HG02973 (cell line): ENCODE results near the gene CD99L2.

Experiments
- ATAC-seq: cut with Tn5 transposase; IDR thresholded peaks from one replicate; pipeline ENCODE4 v1.9.1; 2021; ENCODE audit warnings: moderate library complexity; ENCODE audit not compliant: unreplicated experiment

Gene CD99L2

DNA sequence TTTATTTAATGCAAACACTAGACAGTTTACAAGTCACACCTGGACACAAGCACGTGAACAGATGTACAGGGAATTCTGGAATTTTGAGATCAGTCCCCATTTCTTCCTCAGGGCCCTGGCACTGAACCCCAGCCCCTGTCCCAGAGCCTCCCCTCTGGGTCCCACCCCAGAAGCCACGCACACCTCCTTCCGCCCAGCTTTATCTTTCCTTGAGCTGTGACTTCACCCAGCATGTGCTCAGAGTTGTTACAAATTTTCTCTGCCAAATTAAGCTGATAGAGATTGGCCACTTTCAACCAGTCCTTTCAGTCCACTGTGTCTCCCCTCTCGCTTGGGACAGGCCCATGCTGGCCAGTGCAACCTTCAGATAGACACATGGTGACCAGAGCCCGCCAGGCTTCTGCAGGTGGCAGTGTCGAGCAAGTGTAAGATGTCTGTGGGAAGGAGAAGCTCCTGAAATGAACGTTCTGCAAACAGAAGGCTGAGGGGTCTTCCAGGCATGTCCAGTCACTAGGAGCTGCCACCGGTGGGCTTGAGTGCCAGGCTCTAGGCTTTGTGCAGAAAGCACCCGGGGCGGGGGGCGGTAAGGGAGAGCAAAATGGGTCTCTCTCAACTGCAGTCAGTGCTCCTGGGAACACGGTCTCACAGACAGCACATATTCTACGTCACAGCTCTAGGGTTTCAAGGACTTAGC, 132.0 kb downstream of the CD99L2 start:
- no peak for ATAC-seq

DNA sequence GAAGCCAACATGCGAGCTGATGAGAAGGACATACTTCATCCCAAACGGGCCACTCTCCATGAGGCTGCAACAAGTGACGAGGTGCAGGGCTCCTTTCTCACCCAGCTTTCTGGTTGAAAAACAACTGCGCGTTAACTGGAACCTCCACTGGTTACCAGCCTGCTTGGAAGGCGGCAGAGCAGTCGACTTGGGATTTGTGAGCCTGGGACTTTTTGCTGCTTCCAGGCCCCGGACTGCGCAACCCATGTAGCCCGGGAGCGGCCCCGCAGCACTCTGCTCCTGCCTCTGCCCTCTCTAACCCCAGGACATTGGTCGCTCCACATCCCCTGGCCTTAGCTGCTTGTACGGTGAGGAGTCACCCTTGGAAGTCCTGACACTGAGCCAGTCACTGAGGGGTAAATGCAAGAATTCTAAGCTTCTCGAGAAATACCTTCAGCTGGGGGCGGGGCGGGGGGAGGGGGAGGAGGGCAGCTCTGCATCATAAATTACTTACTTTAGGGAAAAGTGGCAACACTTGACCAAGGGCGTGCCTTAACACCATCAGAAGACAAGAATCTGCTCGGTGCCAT, 132.6 kb downstream of the CD99L2 start:
- no peak for ATAC-seq

DNA sequence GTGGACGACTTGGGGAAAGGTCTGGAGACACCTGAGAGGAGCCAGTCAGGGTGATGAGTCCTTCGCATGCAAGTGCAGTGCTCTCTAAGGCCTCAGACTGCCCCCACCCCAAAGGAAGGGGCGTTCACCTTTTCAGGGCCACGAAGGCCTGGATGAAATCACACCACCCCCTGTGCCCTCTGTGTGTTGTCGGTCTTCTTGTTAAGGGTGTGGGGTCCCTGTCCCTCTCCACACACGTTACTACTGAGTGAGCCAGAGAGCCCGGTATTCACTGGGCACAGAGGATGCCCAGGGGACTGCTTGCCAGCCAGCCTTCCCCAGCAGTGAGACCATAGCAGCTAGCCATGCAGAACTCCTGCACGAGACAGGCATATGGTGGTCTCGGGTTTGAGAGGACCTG, 133.2 kb downstream of the CD99L2 start:
- no peak for ATAC-seq

DNA sequence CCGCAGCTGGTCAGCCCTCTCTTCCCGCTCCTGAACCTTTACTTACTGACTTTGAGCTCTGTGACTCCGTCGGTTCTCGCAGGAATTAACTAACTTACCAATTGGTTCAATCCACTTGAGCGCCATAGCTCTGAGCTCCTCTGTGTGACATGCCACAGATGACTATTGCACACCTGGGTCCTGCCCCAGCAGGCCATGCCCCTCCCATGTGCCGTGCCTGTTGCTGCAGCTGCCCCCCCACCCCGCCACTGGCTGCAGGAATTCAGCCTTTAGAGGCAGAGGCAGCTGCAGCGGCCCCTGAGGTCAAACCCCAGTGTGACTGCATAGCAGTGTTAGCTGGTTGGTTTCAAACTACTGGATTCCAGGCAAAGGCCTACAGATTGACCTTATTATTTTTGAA, 134.7 kb downstream of the CD99L2 start:
- no peak for ATAC-seq

DNA sequence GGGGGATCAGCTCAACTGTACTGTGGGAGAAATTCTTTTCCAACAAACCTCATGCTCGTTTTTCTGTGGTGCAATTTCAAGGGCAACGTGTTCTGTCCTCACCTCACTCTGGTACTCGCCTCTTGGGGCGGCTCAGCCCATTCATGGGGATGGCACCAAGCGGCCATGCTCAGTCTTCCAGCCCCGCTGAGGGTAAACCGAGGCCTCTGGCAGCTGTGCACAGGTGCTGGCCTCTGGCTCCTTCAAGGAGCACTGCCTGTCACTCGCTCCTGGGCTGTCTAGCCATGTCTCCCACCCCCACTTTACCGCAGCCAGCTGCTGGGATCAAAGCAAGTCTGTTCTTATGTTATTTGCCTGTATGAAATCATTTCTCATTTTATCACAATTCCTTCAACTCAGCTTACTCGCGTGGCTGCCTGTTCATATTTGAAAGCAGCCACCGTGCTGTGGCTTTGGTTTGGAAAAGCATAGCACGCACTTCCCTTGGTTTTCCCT, 135.1 kb downstream of the CD99L2 start:
- ATAC-seq = no peak

DNA sequence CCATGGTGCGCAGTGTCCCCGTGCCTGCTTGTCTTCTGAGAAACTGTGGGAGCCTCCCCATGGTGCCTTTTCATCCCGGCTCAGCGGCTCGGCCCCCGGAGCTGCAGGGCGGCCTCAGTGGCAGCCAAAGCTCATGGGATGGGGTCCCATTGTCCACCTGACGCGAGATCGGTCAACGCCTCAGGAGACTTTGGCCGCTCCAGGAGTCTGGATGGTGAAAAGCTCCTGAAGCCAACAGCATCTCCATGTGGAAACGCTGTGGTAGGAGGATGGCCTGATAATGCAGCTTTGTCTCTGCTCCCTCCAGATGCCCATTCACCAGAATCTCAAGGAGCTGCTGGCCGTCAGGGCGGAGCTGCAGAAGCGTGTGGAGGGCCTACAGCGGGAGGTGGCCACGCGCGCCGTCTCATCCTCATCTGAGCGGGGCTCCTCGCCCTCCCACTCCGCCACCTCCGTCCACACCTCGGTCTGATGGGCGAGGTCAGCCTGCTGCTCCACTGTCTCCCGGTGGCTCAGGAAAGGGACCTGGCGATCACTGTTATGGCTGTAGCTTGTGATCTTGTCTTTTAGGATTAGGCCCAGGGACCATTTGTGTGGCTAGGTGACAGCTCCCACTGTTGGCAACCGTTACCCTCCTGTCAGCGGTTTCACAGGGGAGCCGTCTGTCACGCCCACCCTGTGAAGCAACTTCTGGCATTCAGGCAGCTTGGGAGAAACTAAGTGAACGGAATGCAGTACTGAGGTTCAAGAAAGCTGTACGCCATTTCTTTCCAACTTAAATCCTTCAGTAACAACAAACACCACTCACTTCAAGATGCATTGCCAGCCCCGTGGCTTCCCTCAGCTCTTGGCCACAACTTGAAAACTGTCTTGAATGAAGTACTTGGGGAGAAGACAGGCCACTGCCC, 136.0 kb downstream of the CD99L2 start:
- no peak for ATAC-seq

DNA sequence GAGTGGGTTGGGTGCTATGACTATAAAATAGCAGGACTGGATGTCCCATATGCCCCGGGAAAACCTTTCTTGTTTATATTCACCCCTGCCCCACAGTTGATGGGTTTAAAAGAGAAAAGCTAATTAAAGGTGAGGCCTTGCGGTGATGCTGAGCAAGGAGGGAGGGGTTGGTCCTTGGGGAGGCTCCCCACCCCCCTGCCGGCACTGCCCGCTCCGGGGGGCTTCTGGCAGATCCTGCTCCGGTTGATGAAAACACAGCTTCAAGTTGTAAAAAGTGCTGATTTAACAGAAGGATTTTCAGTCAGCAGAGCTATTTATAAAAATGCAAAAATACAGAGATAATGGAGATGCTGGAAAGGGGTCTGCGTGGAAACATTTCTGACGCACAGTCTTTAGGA, 136.7 kb downstream of the CD99L2 start:
- ATAC-seq = no peak

DNA sequence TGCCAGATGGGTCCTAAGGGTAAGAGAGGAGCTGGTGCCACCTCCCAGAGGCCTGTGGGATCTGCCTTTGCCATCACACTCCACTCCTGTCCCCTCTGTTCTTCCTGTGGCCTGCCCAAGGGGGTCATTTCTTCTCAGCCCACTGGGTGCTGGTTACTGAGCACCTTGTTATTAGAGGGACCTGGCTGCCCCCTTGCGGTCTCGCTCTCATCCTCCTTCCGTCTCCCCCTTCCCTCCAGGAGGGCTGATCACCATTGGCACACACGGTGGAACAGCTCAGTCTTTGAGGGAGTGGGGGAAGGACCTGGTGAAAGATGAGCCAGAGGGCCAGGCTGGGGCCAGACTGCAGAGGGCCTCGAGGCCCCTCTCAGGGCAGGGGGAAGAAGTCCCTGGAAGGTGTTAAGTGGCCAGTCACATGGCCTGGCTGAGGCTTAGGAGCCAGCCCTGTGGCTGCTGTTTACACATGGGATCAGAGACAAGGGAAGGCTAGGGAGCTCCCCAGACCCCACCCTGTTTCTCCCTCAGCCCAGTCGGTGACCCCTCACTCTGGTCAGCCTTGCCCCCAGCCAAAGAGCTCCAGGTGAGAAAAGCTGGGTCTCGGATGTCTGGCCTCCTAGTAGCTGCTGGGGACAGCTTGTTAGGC, 137.2 kb downstream of the CD99L2 start:
- no peak for ATAC-seq

DNA sequence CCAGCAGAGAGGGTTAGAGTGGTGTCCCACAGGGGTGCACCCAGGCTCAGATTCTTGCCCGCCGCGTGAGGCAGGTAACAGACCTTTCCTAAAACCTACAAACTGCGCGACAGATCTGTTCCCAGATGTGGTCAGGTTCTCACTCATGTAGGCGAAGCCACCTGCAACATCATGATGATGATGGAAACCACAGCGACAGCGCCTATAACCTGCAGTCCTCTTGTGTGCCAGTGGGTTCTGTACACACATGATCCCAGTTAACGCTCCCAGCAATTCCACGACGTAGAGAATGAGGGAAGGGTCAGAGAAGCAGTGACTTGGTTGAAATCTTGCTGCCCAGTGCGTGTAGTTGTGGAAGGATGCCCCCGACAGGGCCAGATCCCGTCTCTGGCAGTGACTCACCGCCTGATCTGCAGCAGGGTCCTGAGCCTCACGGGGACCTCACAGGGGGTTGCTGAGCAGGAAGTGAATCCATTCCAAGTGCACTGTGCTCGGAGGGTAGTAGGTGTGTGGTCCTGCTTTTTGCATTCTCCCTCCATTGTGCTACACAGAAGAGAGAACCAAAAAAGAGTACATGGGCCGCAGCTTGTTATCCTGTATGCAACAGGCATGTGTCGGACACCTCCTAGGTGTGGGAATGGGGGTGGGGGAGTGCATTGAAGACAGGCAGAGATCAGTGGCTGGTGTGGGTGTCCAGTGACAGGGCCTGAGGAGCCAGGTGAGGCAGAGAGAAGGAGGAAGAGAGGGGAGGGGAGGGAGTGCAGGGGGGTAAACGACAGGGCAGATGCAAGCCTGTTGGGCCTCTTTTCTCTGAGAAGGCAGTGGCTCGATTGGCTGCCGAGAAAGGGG, 138.7 kb downstream of the CD99L2 start:
- ATAC-seq = no peak

DNA sequence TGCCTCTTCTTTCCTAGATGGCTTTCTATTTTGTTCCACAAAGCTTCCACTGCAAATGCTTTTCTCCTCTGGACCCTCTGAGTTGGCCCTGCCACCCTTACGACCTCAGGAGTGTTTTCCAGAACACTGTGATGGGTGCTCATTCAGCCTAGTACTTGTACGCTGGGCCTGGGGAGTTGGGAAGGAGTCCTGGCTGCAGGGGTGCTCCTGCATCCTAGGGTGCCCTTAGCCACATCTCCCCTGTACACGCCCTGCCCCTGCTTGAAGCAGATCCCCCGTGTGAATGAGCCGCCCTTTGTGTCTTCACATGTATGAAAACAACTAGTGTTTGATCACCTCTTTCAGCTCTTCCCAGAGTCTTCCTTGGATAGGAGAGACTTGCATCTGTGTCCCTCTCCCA, 141.1 kb downstream of the CD99L2 start:
- ATAC-seq = no peak

DNA sequence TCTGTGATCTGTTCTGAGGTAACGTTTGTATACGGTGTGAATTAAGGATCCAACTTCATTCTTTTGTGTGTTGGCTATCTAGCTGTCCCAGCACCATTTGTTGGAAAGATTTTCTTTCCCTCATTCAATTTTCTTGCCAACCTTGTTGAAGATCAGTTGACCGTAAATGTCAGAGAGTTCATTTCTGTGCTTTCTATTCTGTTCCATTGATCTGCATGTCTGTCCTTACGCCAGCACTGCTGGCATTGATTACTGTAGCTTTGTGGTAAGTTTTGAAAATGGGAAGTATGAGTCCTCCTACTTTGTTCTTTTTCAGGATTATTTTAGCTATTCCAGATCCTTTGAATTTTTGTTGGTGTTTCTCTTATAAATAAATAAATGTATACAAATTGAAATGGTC, 144.5 kb downstream of the CD99L2 start:
- ATAC-seq = no peak

DNA sequence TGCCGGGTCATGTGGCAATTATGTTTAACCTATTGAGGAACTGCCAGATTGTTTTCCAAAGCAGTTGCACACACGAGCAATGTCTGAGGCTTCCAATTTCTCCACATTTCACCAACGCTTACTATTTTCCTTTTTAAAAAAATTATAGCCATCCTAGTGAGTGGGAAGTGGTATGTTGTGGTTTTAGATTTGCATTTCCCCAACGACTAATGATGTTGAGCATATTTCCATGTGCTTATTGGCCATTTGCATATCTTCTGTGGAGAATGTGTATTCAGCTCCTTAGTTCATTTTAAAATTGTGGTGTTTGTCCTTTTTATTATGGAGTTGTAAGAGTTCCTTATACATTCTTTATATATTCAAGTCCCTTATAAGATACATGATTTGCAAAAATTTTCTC, 145.1 kb downstream of the CD99L2 start:
- ATAC-seq = no peak

DNA sequence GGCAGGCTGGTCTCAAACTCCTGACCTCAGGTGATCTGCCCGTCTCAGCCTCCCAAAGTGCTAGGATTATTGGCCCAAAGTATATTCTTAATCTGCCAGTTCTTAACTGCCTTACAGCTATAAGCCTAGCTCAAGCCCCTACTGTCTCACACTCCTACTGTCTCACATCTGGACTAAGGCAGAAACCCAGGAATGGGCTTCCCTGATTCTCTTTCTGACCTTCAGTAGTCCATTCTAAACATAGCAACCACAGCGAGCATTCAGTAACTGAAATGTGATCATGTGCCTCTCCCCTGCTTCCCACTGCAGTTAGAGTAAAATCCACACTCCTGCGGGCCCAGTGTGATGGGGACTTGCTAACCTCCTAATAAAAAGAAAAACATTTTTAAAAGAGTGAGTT, 146.3 kb downstream of the CD99L2 start:
- no peak for ATAC-seq

DNA sequence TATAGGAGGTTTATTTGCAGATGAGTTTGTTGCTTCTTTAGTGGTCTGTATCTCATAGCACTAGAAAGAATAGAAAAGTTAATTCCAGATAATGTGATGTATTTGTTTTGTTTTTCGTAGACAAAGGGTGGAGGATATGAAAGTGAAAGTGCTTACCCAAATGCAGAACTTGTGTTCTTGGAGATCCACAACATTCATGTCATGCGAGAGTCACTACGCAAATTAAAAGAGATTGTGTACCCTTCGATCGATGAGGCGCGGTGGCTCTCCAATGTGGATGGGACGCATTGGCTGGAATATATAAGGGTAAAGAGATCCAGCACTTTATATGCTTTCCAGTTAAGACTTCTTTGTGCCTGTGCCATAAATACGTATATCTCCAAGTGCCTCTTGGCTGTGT, 162.0 kb downstream of the CD99L2 start:
- peak; percentile 62 for ATAC-seq

DNA sequence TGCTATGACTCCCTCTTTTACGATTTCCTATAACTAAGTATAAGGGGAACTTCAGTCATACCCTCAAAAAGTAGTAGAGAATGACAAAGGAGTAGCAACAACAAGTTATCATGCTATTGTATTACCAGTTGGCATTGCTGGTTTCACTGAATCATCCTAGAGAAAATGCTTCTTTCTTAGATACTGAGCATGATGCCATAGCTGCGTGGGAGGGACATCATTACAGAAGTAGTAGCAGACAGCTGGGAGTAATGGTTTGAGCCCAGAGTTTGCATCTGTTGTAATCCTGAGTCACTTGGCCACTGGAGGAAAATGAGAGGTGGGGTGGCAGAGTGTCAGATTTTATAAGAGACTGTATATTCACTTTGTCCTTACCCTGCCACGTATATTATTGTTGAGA, 166.7 kb downstream of the CD99L2 start:
- ATAC-seq = no peak

DNA sequence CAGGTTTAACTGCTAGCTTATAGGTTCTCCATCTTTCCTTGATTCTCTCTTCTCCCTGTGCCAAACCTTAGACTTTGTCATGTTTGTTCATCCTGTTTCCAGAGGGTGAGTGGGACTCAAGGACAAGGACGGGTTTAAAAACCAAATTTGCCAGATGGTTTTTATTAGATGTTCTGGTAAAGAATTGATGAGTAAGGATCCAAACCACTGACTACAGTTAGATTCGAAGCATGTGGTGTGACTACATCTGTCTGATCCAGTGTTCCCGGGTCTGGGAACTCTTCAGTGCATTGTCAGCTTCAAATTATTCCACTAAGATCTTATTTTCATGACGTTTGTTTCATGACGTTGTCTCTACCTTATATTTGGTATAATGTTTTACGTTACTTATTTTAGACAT, 167.7 kb downstream of the CD99L2 start:
- ATAC-seq = no peak

DNA sequence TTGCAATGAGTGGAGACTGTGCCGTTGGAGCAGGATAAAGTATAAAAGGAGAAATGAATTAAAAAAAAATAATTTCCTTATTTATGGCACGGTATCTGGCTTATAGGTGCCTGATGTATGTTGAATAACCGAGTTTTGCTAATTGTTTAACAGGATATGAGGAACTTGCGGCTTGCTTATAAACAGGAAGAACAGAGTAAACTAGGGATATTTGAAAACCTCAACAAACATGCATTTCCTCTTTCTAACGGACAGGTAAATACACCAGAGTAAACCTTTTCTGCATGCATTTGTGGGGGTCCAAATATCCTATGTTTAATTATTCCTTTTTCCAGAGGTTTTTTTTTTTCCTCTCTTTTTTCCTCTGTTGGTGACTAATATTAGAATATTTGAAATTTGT, 168.5 kb downstream of the CD99L2 start:
- ATAC-seq = no peak

DNA sequence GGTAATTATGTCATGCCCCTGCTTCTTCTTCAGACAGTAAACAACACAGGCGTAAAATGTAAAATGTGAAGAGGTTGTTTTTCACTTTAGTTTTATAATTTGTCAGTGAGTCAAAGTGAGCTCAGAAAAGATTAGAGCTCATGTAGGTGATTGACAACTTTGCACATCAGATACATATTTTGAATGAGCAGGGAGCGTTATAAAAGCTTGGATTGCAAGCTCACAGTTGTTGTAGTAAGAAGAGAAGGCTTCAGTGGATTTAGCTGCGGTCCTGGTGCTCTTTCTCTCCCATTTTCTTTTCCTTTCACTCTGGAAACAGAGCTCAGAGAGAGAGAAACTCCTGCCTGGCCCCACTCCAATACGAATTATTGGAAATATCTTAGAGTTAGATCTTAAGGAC, 178.8 kb downstream of the CD99L2 start:
- no peak for ATAC-seq
